Amniotic stem cell (primary cell): ENCODE results near the gene CFAP99.
"Not testable (repeated sequence)": the region's sequence is repeated elsewhere in the genome, so short reads cannot be mapped to it uniquely, and the experiment has no call there.

Experiments
- DNase-seq: peaks from one replicate; lab custom pipeline; 2025; lab: John Stamatoyannopoulos, UW

CFAP99 gene

GRCh38 chr4:2418650-2419571, at the start of gene CFAP99:
Gene CFAP99 (plus strand): TSS chr4:2418955.
- peak; percentile 93 for DNase-seq

- DNase-seq: no peak
Observed at GRCh38 chr4:2370597-2371320, 48.0 kb upstream of the CFAP99 start.

GRCh38 chr4:2371765-2372487, 46.8 kb upstream of the CFAP99 start:
- no peak for DNase-seq

- DNase-seq: no peak
Observed at GRCh38 chr4:2372488-2373030, 46.2 kb upstream of the CFAP99 start.

GRCh38 chr4:2373532-2373931, 45.2 kb upstream of the CFAP99 start:
- DNase-seq: no peak

GRCh38 chr4:2375427-2375826, 43.3 kb upstream of the CFAP99 start:
- DNase-seq: no peak

GRCh38 chr4:2377241-2377640, 41.5 kb upstream of the CFAP99 start:
- no peak for DNase-seq

GRCh38 chr4:2378401-2378800, 40.4 kb upstream of the CFAP99 start:
- DNase-seq: no peak

GRCh38 chr4:2378898-2379297, 39.9 kb upstream of the CFAP99 start:
- DNase-seq: no peak

- not testable (repeated sequence) for DNase-seq
Observed at GRCh38 chr4:2380589-2380988, 38.2 kb upstream of the CFAP99 start.

- DNase-seq: not testable (repeated sequence)
Observed at GRCh38 chr4:2382769-2383202, 36.0 kb upstream of the CFAP99 start.

GRCh38 chr4:2383220-2383631, 35.5 kb upstream of the CFAP99 start:
- DNase-seq: not testable (repeated sequence)

GRCh38 chr4:2383760-2384159, 35.0 kb upstream of the CFAP99 start:
- no peak for DNase-seq

GRCh38 chr4:2384245-2384644, 34.5 kb upstream of the CFAP99 start:
- no peak for DNase-seq

- no peak for DNase-seq
Observed at GRCh38 chr4:2385516-2385915, 33.2 kb upstream of the CFAP99 start.

GRCh38 chr4:2386717-2387116, 32.0 kb upstream of the CFAP99 start:
- DNase-seq: no peak

- DNase-seq: no peak
Observed at GRCh38 chr4:2387218-2387617, 31.5 kb upstream of the CFAP99 start.

- DNase-seq: no peak
Observed at GRCh38 chr4:2387829-2388228, 30.9 kb upstream of the CFAP99 start.

- no peak for DNase-seq
Observed at GRCh38 chr4:2388429-2389182, 30.1 kb upstream of the CFAP99 start.

- DNase-seq: no peak
Observed at GRCh38 chr4:2389691-2390090, 29.1 kb upstream of the CFAP99 start.

GRCh38 chr4:2390146-2390545, 28.6 kb upstream of the CFAP99 start:
- DNase-seq: no peak
